ENCODE data around the gene SEPTIN5.
"Not testable (repeated sequence)": the region's sequence is repeated elsewhere in the genome, so short reads cannot be mapped to it uniquely, and the experiment has no call there.

SEPTIN5 gene

GRCh38 chr22:19680911-19681862 lies 33.1 kb upstream of the SEPTIN5 start:
- DNase-seq (ENCODE audit: low read depth in 3 of 3): no peak

GRCh38 chr22:19681863-19682245 lies 32.4 kb upstream of the SEPTIN5 start:
- DNase-seq (ENCODE audit: low read depth in 3 of 3): no peak

- no peak for DNase-seq (ENCODE audit: low read depth in 3 of 3)
Observed at GRCh38 chr22:19686946-19687345, 27.4 kb upstream of the SEPTIN5 start.

- DNase-seq (ENCODE audit: low read depth in 3 of 3): no peak
Observed at GRCh38 chr22:19687561-19688300, 26.6 kb upstream of the SEPTIN5 start.

- no peak for DNase-seq (ENCODE audit: low read depth in 3 of 3)
Observed at GRCh38 chr22:19688301-19689290, 25.7 kb upstream of the SEPTIN5 start.

- DNase-seq (ENCODE audit: low read depth in 3 of 3): no peak
Observed at GRCh38 chr22:19689408-19689807, 24.9 kb upstream of the SEPTIN5 start.

- no peak for DNase-seq (ENCODE audit: low read depth in 3 of 3)
Observed at GRCh38 chr22:19691007-19691720, 23.1 kb upstream of the SEPTIN5 start.

GRCh38 chr22:19691721-19692341 lies 22.5 kb upstream of the SEPTIN5 start:
- no peak for DNase-seq (ENCODE audit: low read depth in 3 of 3)

- no peak for DNase-seq (ENCODE audit: low read depth in 3 of 3)
Observed at GRCh38 chr22:19693581-19693980, 20.7 kb upstream of the SEPTIN5 start.

- no peak for DNase-seq (ENCODE audit: low read depth in 3 of 3)
Observed at GRCh38 chr22:19693981-19694670, 20.2 kb upstream of the SEPTIN5 start.

- DNase-seq (ENCODE audit: low read depth in 3 of 3): no peak
Observed at GRCh38 chr22:19694696-19695095, 19.6 kb upstream of the SEPTIN5 start.

GRCh38 chr22:19696504-19697276 lies 17.6 kb upstream of the SEPTIN5 start:
- no peak for DNase-seq (ENCODE audit: low read depth in 3 of 3)

GRCh38 chr22:19697871-19698270 lies 16.4 kb upstream of the SEPTIN5 start:
- DNase-seq (ENCODE audit: low read depth in 3 of 3): not testable (repeated sequence)

- no peak for DNase-seq (ENCODE audit: low read depth in 3 of 3)
Observed at GRCh38 chr22:19700790-19701419, 13.4 kb upstream of the SEPTIN5 start.

- DNase-seq (ENCODE audit: low read depth in 3 of 3): no peak
Observed at GRCh38 chr22:19701420-19702145, 12.7 kb upstream of the SEPTIN5 start.

- DNase-seq (ENCODE audit: low read depth in 3 of 3): no peak
Observed at GRCh38 chr22:19703869-19704268, 10.4 kb upstream of the SEPTIN5 start.

- no peak for DNase-seq (ENCODE audit: low read depth in 3 of 3)
Observed at GRCh38 chr22:19704355-19705015, 9.8 kb upstream of the SEPTIN5 start.

Measured in stimulated activated CD4-positive, alpha-beta T cell treated with anti-CD3 and anti-CD28 coated beads, TNF-alpha, amount 100 ng/mL, for 4 hours (primary cell).